ENCODE measurements around the gene BBS4. TPM values are rescaled to one million over a fixed set of nuclear protein-coding genes. Genes with fewer than 3 reads are reported as not detected.
A peak's percentile ranks its signal among the peaks of the same experiment; 100 is the strongest.
"Not testable (repeated sequence)": the region's sequence is repeated elsewhere in the genome, so short reads cannot be mapped to it uniquely, and the experiment has no call there.

Gene BBS4
- total and polyA plus RNA-seq, 10 donors, result 7.5 to 20.7 (median 13.4) TPM

DNA sequence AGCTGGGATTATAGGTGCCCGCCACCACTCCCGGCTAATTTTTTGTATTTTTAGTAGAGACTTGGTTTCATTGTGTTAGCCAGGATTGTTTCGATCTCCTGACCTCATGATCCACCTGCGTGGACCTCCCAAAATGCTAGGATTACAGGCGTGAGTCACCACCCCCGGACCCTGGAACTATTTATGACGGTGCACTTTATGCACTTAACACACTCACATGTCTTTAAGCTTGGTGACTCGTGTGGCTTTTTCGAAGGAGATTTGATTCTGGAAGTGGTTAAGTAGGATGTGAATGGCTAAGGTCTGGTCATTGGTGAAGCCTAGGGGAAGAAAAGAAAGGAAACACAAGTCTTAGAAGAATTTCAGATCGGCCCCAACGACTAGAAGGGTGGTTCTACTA, 20.3 kb downstream of the BBS4 start:
- Histone ChIP-seq H3K27ac (no peak overlapping the region), H3K36me3 (peaks cover 0 to 16% (median 2%) of the 10 kb centered on the region in 6 donors), H3K27me3 (replicated peaks in 1 of 7) (no peaks in the 10 kb centered on the region), H3K9me3 (no peaks in the 10 kb centered on the region), H3K4me3 (no peak overlapping the region), H3K4me1 (no peaks in the 10 kb centered on the region)
- intact Hi-C loops (cut with DNase I; ENCODE audit: low total_unique reads), result loop anchor here (10.0 kb wide), 1 partner anchor 111 kb away; no protein-coding TSS in a partner anchor
- no peak for DNase-seq
- 91 to 96% (median 94%) methylated on average over 11 of the region's 11 CpGs for WGBS, 5 donors
- TF ChIP-seq, protein P1, sequence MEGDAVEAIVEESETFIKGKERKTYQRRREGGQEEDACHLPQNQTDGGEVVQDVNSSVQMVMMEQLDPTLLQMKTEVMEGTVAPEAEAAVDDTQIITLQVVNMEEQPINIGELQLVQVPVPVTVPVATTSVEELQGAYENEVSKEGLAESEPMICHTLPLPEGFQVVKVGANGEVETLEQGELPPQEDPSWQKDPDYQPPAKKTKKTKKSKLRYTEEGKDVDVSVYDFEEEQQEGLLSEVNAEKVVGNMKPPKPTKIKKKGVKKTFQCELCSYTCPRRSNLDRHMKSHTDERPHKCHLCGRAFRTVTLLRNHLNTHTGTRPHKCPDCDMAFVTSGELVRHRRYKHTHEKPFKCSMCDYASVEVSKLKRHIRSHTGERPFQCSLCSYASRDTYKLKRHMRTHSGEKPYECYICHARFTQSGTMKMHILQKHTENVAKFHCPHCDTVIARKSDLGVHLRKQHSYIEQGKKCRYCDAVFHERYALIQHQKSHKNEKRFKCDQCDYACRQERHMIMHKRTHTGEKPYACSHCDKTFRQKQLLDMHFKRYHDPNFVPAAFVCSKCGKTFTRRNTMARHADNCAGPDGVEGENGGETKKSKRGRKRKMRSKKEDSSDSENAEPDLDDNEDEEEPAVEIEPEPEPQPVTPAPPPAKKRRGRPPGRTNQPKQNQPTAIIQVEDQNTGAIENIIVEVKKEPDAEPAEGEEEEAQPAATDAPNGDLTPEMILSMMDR (IDR thresholded peaks at IDR 0.05 in 8 of 11, conservative IDR thresholded peaks at IDR 0.05 in 3 of 11), result no peak
- TF ChIP-seq POLR2AphosphoS5 (IDR thresholded peaks at IDR 0.05), result no peak
- no peak for TF ChIP-seq POLR2A (IDR thresholded peaks at IDR 0.05)

DNA sequence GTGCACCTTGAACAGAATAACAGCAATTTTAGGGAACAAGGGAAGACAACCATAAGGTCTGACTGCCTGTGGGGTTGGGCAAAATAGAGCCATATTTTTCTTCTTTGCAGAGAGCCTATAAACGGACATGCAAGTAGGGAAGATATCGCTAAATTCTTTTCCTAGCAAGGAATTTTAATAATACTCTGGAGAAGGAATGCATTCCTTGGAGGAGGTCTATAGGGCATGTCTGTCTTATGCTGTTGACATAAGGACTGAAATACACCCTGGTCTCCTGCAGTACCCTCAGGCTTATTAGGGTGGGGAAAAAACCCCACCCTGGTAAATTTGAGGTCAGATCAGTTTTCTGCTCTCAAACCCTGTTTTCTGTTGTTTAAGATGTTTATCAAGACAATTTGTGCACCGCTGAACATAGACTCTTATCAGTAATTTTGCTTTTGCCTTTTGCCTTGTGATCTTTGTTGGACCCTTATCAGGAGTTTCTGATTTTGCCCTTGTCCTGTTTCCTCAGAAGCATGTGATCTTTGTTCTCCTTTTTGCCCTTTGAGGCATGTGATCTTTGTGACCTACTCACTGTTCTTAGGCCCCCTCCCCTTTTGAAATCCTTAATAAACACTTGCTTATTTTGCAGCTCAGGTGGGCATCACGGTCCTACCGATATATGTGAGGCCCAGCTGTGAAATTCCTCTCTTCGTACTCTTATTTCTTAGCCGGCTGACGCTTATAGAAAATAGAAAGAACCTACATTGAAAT, 22.7 kb downstream of the BBS4 start:
- not testable (repeated sequence) for H3K27ac ChIP-seq; DNase-seq; H3K4me1 ChIP-seq; H3K4me3 ChIP-seq; H3K9me3 ChIP-seq; H3K27me3 ChIP-seq (replicated peaks in 1 of 7)
- peaks cover 0 to 40% (median 16%) of the 10 kb centered on the region in 6 donors for H3K36me3 ChIP-seq
- intact Hi-C loops (cut with DNase I; ENCODE audit: low total_unique reads), result loop anchor here (10.0 kb wide), 1 partner anchor 114 kb away; no protein-coding TSS in a partner anchor
- 86 to 91% (median 87%) methylated on average over 8 of the region's 8 CpGs for WGBS, 5 donors

DNA sequence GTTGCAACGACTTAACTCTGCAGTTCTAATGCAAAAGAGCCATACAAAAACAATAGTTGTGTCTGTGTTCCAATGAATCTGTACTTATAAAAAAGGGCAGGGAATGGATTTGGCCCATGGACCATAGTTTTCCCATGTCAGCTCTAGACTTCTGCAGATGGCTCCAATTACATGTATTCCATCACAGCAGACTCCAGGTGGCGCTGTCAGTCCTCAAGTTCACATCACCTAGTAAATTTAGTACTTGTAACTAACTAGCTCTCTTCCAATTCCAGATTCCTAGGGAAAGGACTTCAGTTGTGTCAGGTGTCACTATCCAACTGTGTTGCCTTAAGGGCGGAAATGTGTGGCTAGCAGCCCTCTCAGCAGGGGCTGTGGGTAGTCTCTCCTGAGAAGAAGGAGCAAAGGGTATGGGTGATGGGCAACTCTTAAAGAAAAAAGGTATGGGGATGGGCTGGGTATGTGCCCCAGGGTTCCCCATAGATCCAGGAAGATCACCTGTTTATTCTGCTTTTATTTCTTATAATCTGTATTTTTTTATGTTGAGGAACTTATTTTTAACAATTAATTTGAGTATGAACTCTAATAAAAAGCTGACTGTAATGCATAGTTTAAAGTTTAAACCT, 36.2 kb downstream of the BBS4 start:
- 28 to 41% (median 39%) methylated on average over 3 of the region's 3 CpGs for WGBS, 5 donors
- Histone ChIP-seq H3K36me3 (peaks cover 0 to 41% (median 17%) of the 10 kb centered on the region in 6 donors), H3K27ac (no peak overlapping the region), H3K9me3 (no peaks in the 10 kb centered on the region), H3K27me3 (replicated peaks in 1 of 7) (no peaks in the 10 kb centered on the region), H3K4me1 (no peaks in the 10 kb centered on the region), H3K4me3 (no peak overlapping the region)
- DNase-seq, result peak; percentile 81
- TF ChIP-seq POLR2AphosphoS5 (IDR thresholded peaks at IDR 0.05), result no peak
- TF ChIP-seq, protein P1 (IDR thresholded peaks at IDR 0.05 in 8 of 11, conservative IDR thresholded peaks at IDR 0.05 in 3 of 11), result peak in 10 of 11 experiments; percentile 44 to 77 (median 63)
- intact Hi-C loops (cut with DNase I; ENCODE audit: low total_unique reads), result loop anchor here (5.0 kb wide), 1 partner anchor 360 kb away; no protein-coding TSS in a partner anchor

DNA sequence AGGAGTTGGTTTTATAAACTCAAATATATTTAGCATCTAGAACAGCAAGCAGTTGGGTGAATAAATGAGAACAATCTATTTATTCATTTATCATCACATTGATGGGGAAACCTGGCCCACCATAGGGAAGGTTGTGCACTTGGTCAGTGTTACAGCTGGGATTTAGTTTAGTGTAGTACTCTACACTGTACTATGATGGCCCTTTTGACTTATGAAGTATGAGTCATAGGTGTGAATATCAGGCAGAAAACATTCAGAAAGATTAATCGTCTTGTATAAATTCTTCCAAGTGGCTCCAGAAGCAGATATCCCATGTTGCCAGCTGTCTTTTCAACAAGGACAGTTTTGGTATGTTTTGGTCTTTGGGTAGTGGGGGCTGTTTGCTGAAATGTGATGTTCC, 38.0 kb downstream of the BBS4 start:
- Histone ChIP-seq H3K27ac (no peak overlapping the region), H3K4me1 (no peaks in the 10 kb centered on the region), H3K9me3 (no peaks in the 10 kb centered on the region), H3K4me3 (no peak overlapping the region), H3K27me3 (replicated peaks in 1 of 7) (no peaks in the 10 kb centered on the region), H3K36me3 (peaks cover 0 to 39% (median under 1%) of the 10 kb centered on the region in 6 donors)
- 81 to 100% (median 91%) methylated on average over 1 of the region's 1 CpG for WGBS, 5 donors
- intact Hi-C loops (cut with DNase I; ENCODE audit: low total_unique reads), result loop anchor here (5.0 kb wide), 1 partner anchor 358 kb away; no protein-coding TSS in a partner anchor
- TF ChIP-seq POLR2AphosphoS5 (IDR thresholded peaks at IDR 0.05) (no peak), POLR2A (IDR thresholded peaks at IDR 0.05) (no peak)
- TF ChIP-seq, protein P1 (IDR thresholded peaks at IDR 0.05 in 8 of 11, conservative IDR thresholded peaks at IDR 0.05 in 3 of 11), result no peak
- DNase-seq, result no peak
